Measurements from ENCODE around the gene TUBB.
"Not testable (repeated sequence)": the region's sequence is repeated elsewhere in the genome, so short reads cannot be mapped to it uniquely, and the experiment has no call there.

The TUBB gene

GRCh38 chr6:30759575-30760239, 39.6 kb downstream of the TUBB start:
- peak; percentile 97 for DNase-seq (ENCODE audit: low read depth, low spot score)

- no peak for DNase-seq (ENCODE audit: low read depth, low spot score)
These were observed 40.4 kb downstream of the TUBB start for GRCh38 chr6:30760549-30760948.

- no peak for DNase-seq (ENCODE audit: low read depth, low spot score)
These were observed 41.8 kb downstream of the TUBB start for GRCh38 chr6:30761791-30762429.

- no peak for DNase-seq (ENCODE audit: low read depth, low spot score)
These were observed 43.0 kb downstream of the TUBB start for GRCh38 chr6:30763155-30763617.

GRCh38 chr6:30763618-30764489, 43.7 kb downstream of the TUBB start:
- DNase-seq (ENCODE audit: low read depth, low spot score): peak; percentile 94

- not testable (repeated sequence) for DNase-seq (ENCODE audit: low read depth, low spot score)
These were observed 44.4 kb downstream of the TUBB start for GRCh38 chr6:30764490-30765043.

- DNase-seq (ENCODE audit: low read depth, low spot score): not testable (repeated sequence)
These were observed 45.3 kb downstream of the TUBB start for GRCh38 chr6:30765495-30765894.

- DNase-seq (ENCODE audit: low read depth, low spot score): no peak
These were observed 46.5 kb downstream of the TUBB start for GRCh38 chr6:30766461-30767157.

- no peak for DNase-seq (ENCODE audit: low read depth, low spot score)
These were observed 47.2 kb downstream of the TUBB start for GRCh38 chr6:30767158-30767943.

GRCh38 chr6:30767944-30768301, 47.8 kb downstream of the TUBB start:
- no peak for DNase-seq (ENCODE audit: low read depth, low spot score)

DNA sequence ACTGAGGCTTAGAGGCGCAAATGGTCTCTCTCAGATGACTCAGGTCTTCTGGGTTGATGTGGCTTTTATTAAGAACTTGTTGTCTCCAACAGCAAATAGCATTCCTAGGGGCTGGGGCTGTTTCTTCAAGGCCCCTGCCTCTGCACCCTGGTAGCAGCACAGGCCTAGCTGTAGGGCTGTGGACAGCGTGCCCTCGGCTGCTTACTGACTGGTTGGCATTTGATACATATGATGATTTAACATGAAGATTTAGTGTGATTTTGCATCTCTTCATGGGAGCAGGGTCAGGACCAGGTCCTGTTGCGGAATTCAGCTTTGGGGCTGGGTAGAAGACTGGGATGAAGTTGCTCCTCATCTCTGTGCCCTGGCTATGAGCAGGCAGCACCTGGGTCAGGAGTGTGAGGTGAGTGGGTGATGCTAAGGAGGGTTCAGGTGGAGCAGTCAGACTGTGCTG, 48.5 kb downstream of the TUBB start:
- no peak for DNase-seq (ENCODE audit: low read depth, low spot score)

DNA sequence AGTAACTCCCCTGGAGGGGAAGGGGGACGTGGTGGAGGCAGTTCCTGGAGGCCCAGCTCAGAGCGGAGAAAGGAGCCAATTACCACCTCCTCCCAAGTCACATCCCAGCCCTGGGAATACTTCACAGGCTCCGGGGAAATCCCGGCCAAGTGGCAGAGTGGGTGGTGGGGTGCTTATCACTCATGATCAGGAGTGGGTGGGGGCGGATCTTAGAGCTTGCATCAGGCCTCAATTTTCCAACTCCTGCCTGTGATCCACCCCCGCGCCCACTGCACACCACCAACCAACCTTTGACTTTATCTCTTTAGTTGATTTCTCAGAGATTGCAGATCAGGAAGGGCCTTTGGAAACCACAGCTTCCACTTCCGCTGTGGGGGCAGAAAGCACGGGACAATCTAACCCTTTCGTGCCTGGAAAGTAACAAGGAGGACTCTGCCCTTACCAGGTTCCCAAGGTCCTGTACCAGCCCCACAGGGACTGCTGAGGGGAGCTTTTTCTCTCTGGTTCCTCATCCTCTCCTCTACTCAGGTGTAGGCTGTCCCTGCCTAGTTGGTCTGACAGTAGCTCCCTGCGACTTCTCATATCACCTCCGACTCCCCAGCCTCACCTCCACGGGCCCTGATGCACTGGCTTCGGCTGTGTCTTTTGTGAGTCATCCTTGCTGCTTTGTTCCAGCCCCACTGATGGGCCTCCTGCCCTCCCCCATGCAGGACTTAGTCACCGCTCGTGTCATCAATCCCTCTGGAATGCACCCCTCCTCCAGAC, 49.1 kb downstream of the TUBB start:
- DNase-seq (ENCODE audit: low read depth, low spot score): peak; percentile 97

GRCh38 chr6:30769853-30770524, 49.8 kb downstream of the TUBB start:
- peak; percentile 63 for DNase-seq (ENCODE audit: low read depth, low spot score)

GRCh38 chr6:30770592-30770991, 50.4 kb downstream of the TUBB start:
- no peak for DNase-seq (ENCODE audit: low read depth, low spot score)

DNA sequence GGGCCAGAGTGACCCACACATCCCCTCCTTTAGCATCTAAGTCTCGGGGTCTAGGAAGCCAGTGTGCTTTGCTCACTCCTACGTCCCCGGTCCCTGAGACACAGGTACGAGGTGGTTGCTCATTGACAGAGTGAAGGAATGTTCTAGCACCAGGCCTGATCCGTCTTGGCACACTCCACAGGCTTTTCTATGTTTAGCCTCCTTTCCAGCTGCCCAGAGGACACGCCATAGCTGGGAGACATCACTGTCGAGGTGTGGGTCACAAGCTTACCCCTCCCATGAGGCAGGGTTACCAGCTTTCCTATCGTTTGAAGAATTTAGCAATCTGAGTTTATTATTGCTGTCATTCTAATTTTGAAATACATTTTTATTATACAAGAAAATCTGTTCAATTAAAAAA, 54.5 kb downstream of the TUBB start:
- no peak for DNase-seq (ENCODE audit: low read depth, low spot score)

Data from astrocyte of the hippocampus (primary cell).